ENCODE results near the gene MCC. TPM values are rescaled to one million over a fixed set of nuclear protein-coding genes. Genes with fewer than 3 reads are reported as not detected.
A peak's percentile ranks its signal among the peaks of the same experiment; 100 is the strongest.

Gene MCC
- total RNA-seq, 2 experiments from 2014 or later, result 2.9 to 3.3 TPM

GRCh38 chr5:113340537-113340936, 147.7 kb downstream of the MCC start:
- Mint-ChIP-seq H3K36me3 (ENCODE audit: low read depth) (no peaks in the 10 kb centered on the region), H3K27me3 (peaks cover 19% of the 10 kb centered on the region), H3K9me3 (no peaks in the 10 kb centered on the region), H3K4me1 (peaks cover 5% of the 10 kb centered on the region), H3K4me3 (no peak overlapping the region), H3K27ac (no peak overlapping the region)
- ChIA-PET CTCF (interaction anchor here (0.6 kb wide), 1 partner anchor 16 kb away, joined by 3 read pairs; no protein-coding TSS in a partner anchor), POLR2A (no interaction called here)
- no peak for DNase-seq

- no peaks in the 10 kb centered on the region for H3K36me3 Mint-ChIP-seq (ENCODE audit: low read depth)
- no peak overlapping the region for H3K4me3 Mint-ChIP-seq
- no peak overlapping the region for H3K27ac Mint-ChIP-seq
- no peak for DNase-seq
- H3K9me3 Mint-ChIP-seq, result no peaks in the 10 kb centered on the region
- peaks cover 19% of the 10 kb centered on the region for H3K27me3 Mint-ChIP-seq
- CTCF ChIA-PET, result interaction anchor here (1.6 kb wide), 1 partner anchor 173 kb away, joined by 4 read pairs; no protein-coding TSS in a partner anchor
- POLR2A ChIA-PET, result no interaction called here
- peaks cover 12% of the 10 kb centered on the region for H3K4me1 Mint-ChIP-seq
Measured at GRCh38 chr5:113338628-113339027, 149.6 kb downstream of the MCC start.

- no peaks in the 10 kb centered on the region for H3K36me3 Mint-ChIP-seq (ENCODE audit: low read depth)
- no peak overlapping the region for H3K27ac Mint-ChIP-seq
- CTCF ChIA-PET, result interaction anchor here (1.0 to 2.0 kb wide), 5 partner anchors 173 to 342 kb away, joined by 4 to 6 read pairs (median 4); partner anchors contain the start of gene YTHDC2
- DNase-seq, result no peak
- H3K27me3 Mint-ChIP-seq, result peaks cover 19% of the 10 kb centered on the region
- POLR2A ChIA-PET, result no interaction called here
- no peaks in the 10 kb centered on the region for H3K9me3 Mint-ChIP-seq
- H3K4me1 Mint-ChIP-seq, result peaks cover 12% of the 10 kb centered on the region
- H3K4me3 Mint-ChIP-seq, result no peak overlapping the region
Measured at GRCh38 chr5:113337515-113338415, 150.5 kb downstream of the MCC start.

- ChIA-PET CTCF (interaction anchor here (0.5 to 2.0 kb wide), 6 partner anchors 177 to 785 kb away, joined by 3 to 6 read pairs (median 4); partner anchors contain the start of gene YTHDC2), POLR2A (no interaction called here)
- no peaks in the 10 kb centered on the region for H3K9me3 Mint-ChIP-seq
- no peak overlapping the region for H3K4me3 Mint-ChIP-seq
- no peak overlapping the region for H3K27ac Mint-ChIP-seq
- no peaks in the 10 kb centered on the region for H3K36me3 Mint-ChIP-seq (ENCODE audit: low read depth)
- no peak for DNase-seq
- H3K27me3 Mint-ChIP-seq, result peaks cover 15% of the 10 kb centered on the region
- peaks cover 12% of the 10 kb centered on the region for H3K4me1 Mint-ChIP-seq
Measured at GRCh38 chr5:113336975-113337374, 151.3 kb downstream of the MCC start.

- DNase-seq, result no peak
- CTCF ChIA-PET, result no interaction called here
- no peak overlapping the region for H3K4me3 Mint-ChIP-seq
- H3K27me3 Mint-ChIP-seq, result peaks cover 9% of the 10 kb centered on the region
- POLR2A ChIA-PET, result no interaction called here
- no peaks in the 10 kb centered on the region for H3K9me3 Mint-ChIP-seq
- H3K36me3 Mint-ChIP-seq (ENCODE audit: low read depth), result no peaks in the 10 kb centered on the region
- no peak overlapping the region for H3K27ac Mint-ChIP-seq
- peaks cover 23% of the 10 kb centered on the region for H3K4me1 Mint-ChIP-seq
Measured at GRCh38 chr5:113333411-113333810, 154.8 kb downstream of the MCC start.

- no peak for DNase-seq
- ChIA-PET CTCF (interaction anchor here (1.0 to 1.3 kb wide), 3 partner anchors 288 to 335 kb away, joined by 3 to 4 read pairs (median 3); no protein-coding TSS in a partner anchor), POLR2A (no interaction called here)
- Mint-ChIP-seq H3K36me3 (ENCODE audit: low read depth) (no peaks in the 10 kb centered on the region), H3K9me3 (no peaks in the 10 kb centered on the region), H3K4me3 (no peak overlapping the region), H3K27ac (no peak overlapping the region), H3K4me1 (peaks cover 23% of the 10 kb centered on the region), H3K27me3 (peaks cover 4% of the 10 kb centered on the region)
Measured at GRCh38 chr5:113331209-113331551, 157.1 kb downstream of the MCC start.

GRCh38 chr5:113330533-113331208, 157.6 kb downstream of the MCC start:
- peaks cover 2% of the 10 kb centered on the region for H3K27me3 Mint-ChIP-seq
- peak; percentile 48 for DNase-seq
- peak overlapping the region; percentile 11 for H3K4me3 Mint-ChIP-seq
- no peak overlapping the region for H3K27ac Mint-ChIP-seq
- H3K36me3 Mint-ChIP-seq (ENCODE audit: low read depth), result no peaks in the 10 kb centered on the region
- H3K9me3 Mint-ChIP-seq, result no peaks in the 10 kb centered on the region
- peaks cover 23% of the 10 kb centered on the region for H3K4me1 Mint-ChIP-seq
- ChIA-PET CTCF (interaction anchor here (1.0 to 1.3 kb wide), 8 partner anchors 12 to 337 kb away, joined by 3 to 5 read pairs (median 3); no protein-coding TSS in a partner anchor), POLR2A (no interaction called here)

GRCh38 chr5:113329981-113330380, 158.3 kb downstream of the MCC start:
- ChIA-PET POLR2A (no interaction called here), CTCF (interaction anchor here (0.7 to 1.3 kb wide), 7 partner anchors 11 to 336 kb away, joined by 3 to 5 read pairs (median 3); no protein-coding TSS in a partner anchor)
- no peaks in the 10 kb centered on the region for H3K27me3 Mint-ChIP-seq
- peak overlapping the region; percentile 11 for H3K4me3 Mint-ChIP-seq
- H3K4me1 Mint-ChIP-seq, result peaks cover 20% of the 10 kb centered on the region
- H3K9me3 Mint-ChIP-seq, result no peaks in the 10 kb centered on the region
- no peak for DNase-seq
- no peak overlapping the region for H3K27ac Mint-ChIP-seq
- H3K36me3 Mint-ChIP-seq (ENCODE audit: low read depth), result no peaks in the 10 kb centered on the region

GRCh38 chr5:113325054-113325453, 163.2 kb downstream of the MCC start:
- Mint-ChIP-seq H3K4me3 (no peak overlapping the region), H3K36me3 (ENCODE audit: low read depth) (no peaks in the 10 kb centered on the region), H3K4me1 (peaks cover 7% of the 10 kb centered on the region), H3K27ac (no peak overlapping the region), H3K27me3 (no peaks in the 10 kb centered on the region), H3K9me3 (no peaks in the 10 kb centered on the region)
- CTCF ChIA-PET, result interaction anchor here (0.6 to 1.1 kb wide), 3 partner anchors 10 to 329 kb away, joined by 3 to 4 read pairs (median 4); no protein-coding TSS in a partner anchor
- POLR2A ChIA-PET, result no interaction called here
- DNase-seq, result no peak

- DNase-seq, result no peak
- no peaks in the 10 kb centered on the region for H3K9me3 Mint-ChIP-seq
- CTCF ChIA-PET, result interaction anchor here (1.0 kb wide), 1 partner anchor 289 kb away, joined by 3 read pairs; no protein-coding TSS in a partner anchor
- no peaks in the 10 kb centered on the region for H3K36me3 Mint-ChIP-seq (ENCODE audit: low read depth)
- peaks cover 7% of the 10 kb centered on the region for H3K4me1 Mint-ChIP-seq
- no peaks in the 10 kb centered on the region for H3K27me3 Mint-ChIP-seq
- POLR2A ChIA-PET, result no interaction called here
- no peak overlapping the region for H3K27ac Mint-ChIP-seq
- no peak overlapping the region for H3K4me3 Mint-ChIP-seq
Measured at GRCh38 chr5:113321276-113321675, 167.0 kb downstream of the MCC start.

- H3K36me3 Mint-ChIP-seq (ENCODE audit: low read depth), result no peaks in the 10 kb centered on the region
- H3K27me3 Mint-ChIP-seq, result no peaks in the 10 kb centered on the region
- DNase-seq, result no peak
- H3K4me3 Mint-ChIP-seq, result no peak overlapping the region
- no peak overlapping the region for H3K27ac Mint-ChIP-seq
- no peaks in the 10 kb centered on the region for H3K9me3 Mint-ChIP-seq
- POLR2A ChIA-PET, result no interaction called here
- H3K4me1 Mint-ChIP-seq, result peaks cover 7% of the 10 kb centered on the region
- CTCF ChIA-PET, result no interaction called here
Measured at GRCh38 chr5:113320273-113320780, 167.9 kb downstream of the MCC start.

- no peak for DNase-seq
- Mint-ChIP-seq H3K9me3 (no peaks in the 10 kb centered on the region), H3K27ac (no peak overlapping the region), H3K4me3 (no peak overlapping the region), H3K36me3 (ENCODE audit: low read depth) (no peaks in the 10 kb centered on the region), H3K27me3 (no peaks in the 10 kb centered on the region), H3K4me1 (peaks cover 7% of the 10 kb centered on the region)
- POLR2A ChIA-PET, result no interaction called here
- CTCF ChIA-PET, result interaction anchor here (1.0 kb wide), 1 partner anchor 11 kb away, joined by 3 read pairs; no protein-coding TSS in a partner anchor
Measured at GRCh38 chr5:113319256-113320053, 168.8 kb downstream of the MCC start.

All from activated CD4-positive, alpha-beta T cell treated with anti-CD3 and anti-CD28 coated beads, Interleukin-2, amount 10 ng/mL, durations not matched to agents 7 days and 5 days (primary cell).